ENCODE data around the gene CACNA2D3.
"Not testable (repeated sequence)": the region's sequence is repeated elsewhere in the genome, so short reads cannot be mapped to it uniquely, and the experiment has no call there.

CACNA2D3 gene

DNA sequence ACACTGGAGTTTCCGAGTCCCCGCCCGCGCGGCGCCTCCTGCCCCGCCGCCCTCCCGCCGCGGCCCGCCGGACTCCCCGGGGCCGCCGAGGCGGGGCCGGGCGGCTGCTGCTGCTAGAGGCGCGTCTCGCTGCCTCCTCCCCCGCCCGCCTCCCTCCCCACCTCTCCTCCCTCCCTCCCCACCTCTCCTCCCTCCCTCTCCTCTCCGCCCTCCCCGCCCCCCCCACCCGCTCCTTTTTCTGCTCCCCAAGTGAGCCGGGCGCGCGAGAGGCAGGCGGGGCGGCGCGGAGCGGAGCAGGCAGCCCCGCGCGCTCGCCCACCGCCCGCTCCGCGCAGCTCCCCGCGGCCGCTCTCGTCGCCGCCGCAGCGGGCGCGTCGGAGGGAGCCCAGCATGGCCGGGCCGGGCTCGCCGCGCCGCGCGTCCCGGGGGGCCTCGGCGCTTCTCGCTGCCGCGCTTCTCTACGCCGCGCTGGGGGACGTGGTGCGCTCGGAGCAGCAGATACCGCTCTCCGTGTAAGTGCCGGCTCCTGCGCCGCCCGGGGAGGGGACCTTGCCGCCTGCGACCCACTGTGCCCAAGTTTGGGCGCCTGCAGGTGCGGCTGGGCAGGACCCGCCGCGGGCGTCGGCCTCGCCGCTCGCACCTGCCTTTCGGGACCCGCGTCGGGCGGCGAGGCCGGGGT is at the start of gene CACNA2D3:
TSS of gene CACNA2D3 (plus strand) at position 229 of the 679 bp plus-strand sequence.
- DNase-seq: no peak

DNA sequence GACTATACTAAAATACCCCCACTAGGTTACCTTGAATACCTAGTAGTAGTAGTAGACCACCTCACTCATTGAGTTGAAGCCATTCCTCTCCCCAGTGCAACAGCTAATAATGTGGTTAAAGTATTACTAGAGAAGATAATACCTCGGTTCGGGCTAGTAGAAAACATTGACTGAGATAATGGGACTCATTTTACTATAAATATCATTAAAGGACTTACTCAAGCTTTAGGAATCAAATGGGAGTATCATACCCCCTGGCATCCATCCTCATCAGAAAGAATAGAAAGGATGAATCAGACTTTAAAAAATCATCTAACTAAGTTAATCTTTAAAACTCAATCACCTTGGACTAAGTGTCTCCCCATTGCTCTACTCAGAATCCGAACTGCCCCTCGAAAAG is 49.0 kb upstream of the CACNA2D3 start:
- no peak for DNase-seq

DNA sequence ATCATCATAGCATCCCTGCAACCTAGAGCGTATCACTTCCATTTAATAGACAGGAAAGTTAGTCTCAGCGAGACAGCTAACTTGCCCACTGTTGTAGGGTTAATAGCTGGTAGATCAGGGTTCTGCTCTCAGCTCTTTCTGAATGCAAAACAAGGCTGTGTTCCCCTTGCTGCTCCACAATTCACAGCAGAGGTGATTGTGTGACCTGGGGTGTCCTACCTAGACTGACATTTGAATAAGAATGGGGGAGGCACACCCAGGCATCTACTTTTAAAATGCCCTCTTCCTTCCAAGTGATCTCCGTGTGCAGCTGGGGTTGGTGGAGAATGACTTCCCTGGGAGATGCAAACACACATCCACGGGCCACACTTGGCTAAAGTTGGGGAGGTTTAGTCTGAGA is 43.0 kb upstream of the CACNA2D3 start:
- DNase-seq: no peak

GRCh38 chr3:54079730-54080325 is 42.5 kb upstream of the CACNA2D3 start:
- DNase-seq: no peak

- DNase-seq: no peak
These were observed 38.4 kb upstream of the CACNA2D3 start for GRCh38 chr3:54083921-54084320.

DNA sequence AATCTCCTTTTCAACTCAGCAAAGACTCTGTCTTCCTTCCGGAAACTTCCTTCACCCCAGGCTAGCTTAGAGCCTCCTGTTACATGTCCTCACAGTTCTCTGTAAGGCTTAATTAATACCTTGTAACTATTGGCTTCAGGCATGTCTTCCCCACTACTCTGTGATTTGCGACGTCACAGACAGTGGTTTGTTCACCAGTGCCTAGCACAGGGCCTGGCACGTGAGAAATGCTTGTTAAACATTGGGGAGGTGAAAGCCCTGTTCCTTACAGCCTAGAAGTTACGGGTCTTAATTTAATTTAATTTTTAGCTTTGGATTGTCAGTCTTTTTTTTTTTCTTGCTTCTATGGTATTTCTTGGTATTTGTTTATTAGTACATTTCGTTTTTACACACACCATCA is 36.4 kb upstream of the CACNA2D3 start:
- no peak for DNase-seq

GRCh38 chr3:54086652-54087405 is 35.5 kb upstream of the CACNA2D3 start:
- no peak for DNase-seq

DNA sequence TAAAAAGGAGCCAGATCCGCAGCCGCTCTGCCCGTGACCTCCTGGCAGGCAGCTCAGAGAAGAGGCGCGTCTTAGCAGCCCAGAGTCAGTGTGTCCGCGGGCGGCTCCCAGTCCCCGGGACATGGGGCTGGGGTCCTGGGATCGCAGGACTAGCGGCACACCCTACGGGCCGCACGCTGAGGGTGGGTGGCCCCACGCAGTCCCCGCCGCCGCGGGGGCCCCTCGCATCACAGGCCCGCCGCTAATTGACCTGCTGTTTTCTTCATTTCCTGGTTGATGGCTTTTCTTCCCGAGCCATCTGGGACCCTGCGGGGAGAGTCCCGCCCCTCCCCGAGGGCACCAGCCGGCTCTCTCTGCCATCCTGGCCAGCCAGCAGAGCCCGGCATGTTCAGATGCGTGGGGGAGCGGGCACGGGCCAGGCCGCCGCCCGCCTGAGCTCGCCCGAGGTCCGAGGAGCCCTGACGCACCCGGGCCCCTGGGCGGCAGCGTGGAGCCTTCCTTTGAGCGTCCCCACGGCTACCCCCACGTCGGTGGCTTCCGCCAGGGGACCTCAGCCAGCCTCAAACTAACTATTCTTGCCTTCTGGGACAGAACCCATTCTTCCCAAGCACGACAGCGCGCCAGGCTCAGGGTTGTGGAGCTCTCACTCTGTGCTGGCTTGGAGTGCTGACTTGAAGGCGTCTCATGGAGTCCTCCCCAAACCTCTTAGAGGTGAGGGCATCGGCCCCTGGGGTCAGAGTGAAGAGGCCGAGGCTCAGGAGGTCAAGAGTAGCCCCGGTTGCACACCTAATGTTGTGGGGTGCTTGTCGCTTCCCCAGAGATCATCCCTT is 34.6 kb upstream of the CACNA2D3 start:
- DNase-seq: no peak

GRCh38 chr3:54093491-54094248 is 28.7 kb upstream of the CACNA2D3 start:
- DNase-seq: no peak

DNA sequence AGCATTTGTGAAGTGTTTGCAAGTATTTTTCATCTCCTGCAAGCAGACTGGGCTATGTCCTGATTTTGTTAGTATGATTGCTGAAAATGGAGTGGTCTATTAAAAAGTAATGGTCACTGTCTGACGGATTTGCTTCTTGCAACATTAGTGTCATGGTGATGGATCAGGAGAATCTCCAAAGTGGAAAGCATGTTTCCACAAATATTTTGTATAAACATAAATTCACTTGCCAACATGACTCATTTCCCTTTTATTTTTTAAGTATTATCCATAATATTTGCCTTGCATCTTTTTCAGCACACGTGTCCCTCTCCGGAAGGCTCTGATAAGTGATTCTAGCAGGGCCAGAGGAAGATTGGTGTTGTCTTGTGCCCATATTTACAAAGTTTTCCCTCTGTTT is 27.4 kb upstream of the CACNA2D3 start:
- no peak for DNase-seq

GRCh38 chr3:54099381-54099780 is 23.0 kb upstream of the CACNA2D3 start:
- DNase-seq: no peak

DNA sequence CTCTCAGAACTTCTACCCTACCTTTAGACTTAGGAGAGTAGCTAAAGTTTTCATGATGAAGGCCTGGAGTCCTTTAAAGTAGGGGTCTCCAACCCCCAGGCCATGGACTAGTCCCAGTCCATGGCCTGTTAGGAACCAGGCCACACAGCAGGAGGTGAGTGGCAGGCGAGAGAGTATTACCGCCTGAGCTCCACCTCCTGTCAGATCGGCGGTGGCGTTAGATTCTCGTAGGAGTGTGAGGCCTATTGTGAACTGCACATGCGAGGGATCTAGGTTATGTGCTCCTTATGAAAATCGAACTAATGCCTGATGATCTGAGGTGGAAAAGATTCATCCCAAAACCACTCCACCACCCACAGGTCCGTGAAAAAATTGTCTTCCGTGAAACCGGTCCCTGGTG is 18.3 kb upstream of the CACNA2D3 start:
- DNase-seq: no peak

DNA sequence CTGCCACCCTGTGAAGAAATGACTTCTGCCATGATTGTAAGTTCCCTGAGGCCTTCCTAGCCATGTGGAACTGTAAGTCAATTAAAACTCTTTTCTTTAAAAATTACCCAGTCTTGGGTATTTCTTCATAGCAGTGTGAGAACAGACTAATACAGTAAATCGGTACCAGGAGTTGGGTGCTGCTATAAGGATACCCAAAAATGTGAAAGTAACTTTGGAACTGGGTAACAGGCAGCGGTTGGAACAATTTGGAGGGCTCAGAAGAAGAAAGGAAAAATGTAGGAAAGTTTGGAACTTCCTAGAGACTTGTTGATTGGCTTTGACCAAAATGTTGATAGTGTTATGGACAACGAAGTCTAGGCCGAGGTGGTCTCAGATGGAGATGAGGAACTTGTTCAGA is 6.2 kb upstream of the CACNA2D3 start:
- DNase-seq: not testable (repeated sequence)

- no peak for DNase-seq
These were observed 1.5 kb upstream of the CACNA2D3 start for GRCh38 chr3:54120657-54121413.

- DNase-seq: no peak
These were observed 683 bp upstream of the CACNA2D3 start for GRCh38 chr3:54121414-54122323.

- no peak for DNase-seq
These were observed 837 bp downstream of the CACNA2D3 start for GRCh38 chr3:54123003-54123775.

DNA sequence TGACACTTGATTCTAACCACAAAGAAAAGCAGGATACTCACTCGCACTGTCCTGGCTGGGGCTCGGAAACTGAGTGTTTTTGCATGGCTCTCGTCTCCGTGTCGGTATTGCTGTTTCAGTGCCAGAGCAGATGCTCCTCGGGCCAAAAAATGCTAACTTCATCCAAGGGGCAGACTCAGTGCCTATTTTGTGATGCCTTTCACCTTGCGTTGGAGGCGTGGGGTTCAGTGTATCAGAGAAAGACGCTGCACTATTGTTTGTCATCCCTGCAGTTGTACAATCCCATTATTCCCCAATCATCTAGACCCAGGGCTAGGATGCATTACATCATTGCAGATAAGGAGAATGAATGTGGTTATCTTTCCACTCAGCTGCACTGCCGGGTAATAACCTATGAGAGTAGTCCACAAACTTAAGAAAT is 1.4 kb downstream of the CACNA2D3 start:
- DNase-seq: no peak

DNA sequence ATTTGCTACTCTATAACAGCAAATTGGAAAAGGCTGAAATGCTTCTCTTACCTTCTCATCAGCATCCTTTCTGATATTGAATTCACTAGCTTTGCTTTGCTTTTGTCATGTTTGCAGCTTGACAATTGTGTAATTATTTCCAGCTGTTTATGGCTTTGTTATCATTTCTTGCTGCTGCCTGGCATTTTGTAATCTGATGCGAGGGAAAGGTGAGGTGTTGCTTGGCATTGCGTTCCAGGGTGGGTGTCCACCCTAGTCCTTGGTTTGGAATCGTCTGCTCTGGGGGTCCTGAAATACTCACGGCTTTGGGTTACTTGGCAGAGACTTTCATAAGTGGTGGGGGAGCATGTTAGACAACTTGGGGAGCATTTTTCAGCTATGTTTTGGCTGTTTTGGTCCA is 2.9 kb downstream of the CACNA2D3 start:
- no peak for DNase-seq

GRCh38 chr3:54126551-54126950 is 4.2 kb downstream of the CACNA2D3 start:
- DNase-seq: no peak
